Thoracic aorta (tissue), 2 donors: ENCODE measurements around the gene PRR11. TPM values are rescaled to one million over a fixed set of nuclear protein-coding genes. Genes with fewer than 3 reads are reported as not detected.
"Not testable (repeated sequence)": the region's sequence is repeated elsewhere in the genome, so short reads cannot be mapped to it uniquely, and the experiment has no call there.

Experiments
- ATAC-seq: fragments of 150-250 bp; one replicate; pipeline ENCODE4 v1.8.0; 2017; ENCODE audit warnings: low read depth; ENCODE audit not compliant: insufficient number of reproducible peaks, low FRiP score
- DNase-seq: peaks from one replicate; pipeline ENCODE4 v3.0.0-alpha.2; 2020; ENCODE audit warnings: low spot score
- H3K27ac ChIP-seq, 2 donors: fragments of 200-600 bp; sonication (generic); 1 replicate in 1 of 2; 2 replicates in 1 of 2; pipeline ENCODE4 v1.5.1; 2016; ENCODE audit warnings: mild to moderate bottlenecking in 2 of 2, moderate library complexity in 2 of 2
- H3K27me3 ChIP-seq: fragments of 200-600 bp; sonication (generic); replicated peaks from 2 replicates; pipeline ENCODE4 v1.6.0; 2016; ENCODE audit warnings: mild to moderate bottlenecking; ENCODE audit not compliant: insufficient read depth
- H3K36me3 ChIP-seq: fragments of 200-600 bp; sonication (generic); one replicate; pipeline ENCODE4 v1.5.1; 2016
- H3K4me1 ChIP-seq, 2 donors: fragments of 200-600 bp; sonication (generic); 1 replicate in 1 of 2; 2 replicates in 1 of 2; pipeline versions ENCODE4 v1.5.1 to v1.6.0; 2016; ENCODE audit warnings: low read depth in 2 of 2, mild to moderate bottlenecking in 1 of 2; ENCODE audit not compliant: control insufficient read depth in 1 of 2
- H3K4me3 ChIP-seq: fragments of 200-600 bp; sonication (generic); 2 replicates; pipeline ENCODE4 v1.5.1; 2016; ENCODE audit warnings: mild to moderate bottlenecking
- H3K9me3 ChIP-seq: fragments of 200-600 bp; sonication (generic); 2 replicates; pipeline ENCODE4 v1.5.1; 2016
- CTCF ChIP-seq: fragments of 200-600 bp; sonication (generic); IDR thresholded peaks from one replicate; pipeline ENCODE4 v1.5.1; 2019; ENCODE audit warnings: antibody characterized with exemption
- total RNA-seq, 2 donors: library from RNA; depleted of rRNA; stranded (reverse); fragments of >200 nt; gene quantifications; one replicate each; pipeline versions ENCODE4 v1.1.0 to v1.2.3, GENCODE V29; 2016

Gene PRR11
- total RNA-seq, 2 donors from 2014 or later: 0.71 TPM; not detected in 1

- H3K4me1 ChIP-seq: no peaks in the 10 kb centered on the region
- no peak for TF ChIP-seq CTCF
- DNase-seq (no peak), ATAC-seq (no peak)
- no peak overlapping the region for H3K4me3 ChIP-seq
- no peaks in the 10 kb centered on the region for H3K36me3 ChIP-seq
- no peak overlapping the region for H3K27ac ChIP-seq
- H3K9me3 ChIP-seq: no peaks in the 10 kb centered on the region
- H3K27me3 ChIP-seq: no peaks in the 10 kb centered on the region
Measured at GRCh38 chr17:59219370-59219769, 63.8 kb downstream of the PRR11 start.

DNA sequence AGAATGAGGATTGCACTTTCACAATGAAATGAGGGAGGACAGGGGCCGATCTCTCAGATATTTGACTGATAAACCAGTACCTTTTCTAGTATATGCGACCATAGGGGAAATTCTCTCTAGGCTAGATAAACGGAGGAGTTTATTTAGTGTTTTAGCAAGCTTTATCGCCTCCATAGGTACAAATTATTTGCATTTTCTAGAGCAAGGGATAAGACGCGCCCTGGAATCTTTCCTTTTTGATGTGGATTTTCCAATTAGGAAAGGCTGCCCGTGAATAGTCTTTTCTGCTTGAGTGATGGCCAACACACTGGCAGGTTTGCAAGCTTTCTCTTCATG, 64.4 kb downstream of the PRR11 start:
- DNase-seq (no peak), ATAC-seq (no peak)
- Histone ChIP-seq H3K27me3 (no peaks in the 10 kb centered on the region), H3K36me3 (no peaks in the 10 kb centered on the region), H3K9me3 (no peaks in the 10 kb centered on the region), H3K4me1 (no peaks in the 10 kb centered on the region), H3K27ac (no peak overlapping the region), H3K4me3 (peak overlapping the region; percentile 96)
- no peak for TF ChIP-seq CTCF

DNA sequence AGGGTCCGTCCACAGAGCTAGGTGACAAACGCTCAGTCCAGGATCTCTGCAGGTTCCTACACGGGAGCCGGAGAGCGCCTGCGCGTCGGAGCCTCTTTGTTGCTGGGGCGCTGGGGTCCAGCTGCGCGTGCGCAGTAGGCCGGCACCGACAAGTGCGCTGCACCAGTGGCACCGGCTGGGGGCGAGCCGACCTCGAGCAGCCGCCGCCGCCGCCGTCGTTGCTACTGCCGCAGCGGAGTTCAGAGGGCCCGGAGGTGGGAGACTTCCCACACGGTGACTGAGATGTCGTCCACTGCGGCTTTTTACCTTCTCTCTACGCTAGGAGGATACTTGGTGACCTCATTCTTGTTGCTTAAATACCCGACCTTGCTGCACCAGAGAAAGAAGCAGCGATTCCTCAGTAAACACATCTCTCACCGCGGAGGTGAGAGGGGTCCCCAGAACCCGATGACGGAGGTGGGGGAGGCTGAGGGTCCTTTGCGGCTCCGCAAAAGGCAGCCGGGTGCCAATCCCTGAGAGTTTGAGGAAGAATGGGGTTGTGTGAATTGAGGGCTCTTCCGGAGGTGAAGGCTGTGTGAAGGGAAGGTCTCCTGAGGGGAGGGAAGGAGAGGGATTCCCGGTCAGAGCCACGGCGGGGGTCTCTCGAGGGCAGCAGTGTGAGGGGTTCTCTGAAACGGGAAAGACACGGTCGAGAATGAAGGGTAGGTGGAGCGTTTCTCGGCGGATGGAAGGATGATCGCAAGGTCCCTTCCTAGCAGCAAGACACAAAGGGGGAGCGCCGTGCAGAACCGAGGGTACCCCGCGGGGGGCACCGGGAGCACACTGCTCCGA, 65.0 kb downstream of the PRR11 start, which contains the start of gene GDPD1:
Gene GDPD1 (plus strand): TSS at position 184 of the 831 bp plus-strand sequence. CDS start 99 bp downstream, at position 283.
- Histone ChIP-seq H3K27me3 (no peaks in the 10 kb centered on the region), H3K27ac (peak within 1 kb of the TSS; percentile 36 to 45), H3K4me3 (peak within 1 kb of the TSS; percentile 96), H3K36me3 (no peaks in the 10 kb centered on the region), H3K9me3 (no peaks in the 10 kb centered on the region), H3K4me1 (no peaks in the 10 kb centered on the region)
- DNase-seq (peak; percentile 72), ATAC-seq (peak; percentile 77)
- TF ChIP-seq CTCF: peak; percentile 75

DNA sequence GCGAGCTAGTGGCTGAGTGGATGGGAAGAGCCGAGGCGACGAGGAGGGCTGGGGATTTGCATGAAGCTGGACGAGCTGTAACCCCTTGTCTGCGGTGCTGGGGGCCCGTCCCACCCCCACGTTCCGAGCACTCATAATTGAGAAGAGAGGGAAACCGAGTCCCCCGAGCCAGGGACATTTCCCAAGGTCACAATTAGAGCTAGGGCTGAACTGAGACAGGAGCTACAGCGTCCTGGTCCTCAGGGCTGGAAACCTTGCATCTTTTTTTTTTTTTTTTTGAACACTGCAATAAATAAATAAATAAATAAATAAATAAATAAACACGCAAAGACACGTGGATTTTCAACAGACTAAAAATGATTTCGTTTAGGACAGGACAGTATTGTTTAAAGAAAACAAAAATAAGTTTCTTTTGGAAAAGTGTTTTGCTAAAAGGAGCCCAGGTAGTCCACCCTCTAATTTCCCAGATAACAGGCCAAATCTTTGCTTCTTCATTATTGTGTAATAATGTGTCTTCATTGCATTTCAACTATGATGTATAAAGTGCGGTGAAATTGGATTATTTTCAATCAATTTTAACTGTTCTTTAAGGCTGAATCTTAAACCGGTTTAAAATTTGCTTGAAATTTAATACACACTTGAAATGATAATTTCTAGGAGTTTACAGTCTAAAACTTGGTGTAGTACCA, 65.8 kb downstream of the PRR11 start:
- no peak for DNase-seq
- H3K9me3 ChIP-seq: no peaks in the 10 kb centered on the region
- H3K27me3 ChIP-seq: no peaks in the 10 kb centered on the region
- no peak for ATAC-seq
- H3K4me3 ChIP-seq: peak overlapping the region; percentile 96
- H3K4me1 ChIP-seq: no peaks in the 10 kb centered on the region
- no peaks in the 10 kb centered on the region for H3K36me3 ChIP-seq
- no peak overlapping the region for H3K27ac ChIP-seq
- TF ChIP-seq CTCF: no peak

DNA sequence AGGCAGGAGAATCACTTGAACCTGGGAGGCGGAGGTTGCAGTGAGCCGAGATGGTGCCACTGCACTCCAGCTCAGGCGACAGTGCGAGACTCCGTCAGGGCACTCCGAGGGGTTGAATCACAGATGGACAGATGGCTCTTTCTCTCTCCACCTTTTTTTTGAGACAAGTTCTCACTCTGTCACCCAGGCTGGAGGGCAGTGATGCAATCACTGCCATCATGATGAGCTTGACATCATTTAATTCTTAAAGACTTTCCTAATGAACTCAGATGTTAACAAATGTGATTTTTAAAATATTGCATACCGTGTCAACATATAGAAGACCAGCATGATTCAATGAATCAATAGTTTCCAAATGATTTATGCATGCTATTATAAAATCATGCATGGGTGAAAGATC, 68.3 kb downstream of the PRR11 start:
- Histone ChIP-seq H3K9me3 (no peaks in the 10 kb centered on the region), H3K27me3 (no peaks in the 10 kb centered on the region), H3K36me3 (no peaks in the 10 kb centered on the region), H3K4me3 (no peak overlapping the region), H3K4me1 (no peaks in the 10 kb centered on the region), H3K27ac (no peak overlapping the region)
- ATAC-seq (no peak), DNase-seq (no peak)
- no peak for TF ChIP-seq CTCF

DNA sequence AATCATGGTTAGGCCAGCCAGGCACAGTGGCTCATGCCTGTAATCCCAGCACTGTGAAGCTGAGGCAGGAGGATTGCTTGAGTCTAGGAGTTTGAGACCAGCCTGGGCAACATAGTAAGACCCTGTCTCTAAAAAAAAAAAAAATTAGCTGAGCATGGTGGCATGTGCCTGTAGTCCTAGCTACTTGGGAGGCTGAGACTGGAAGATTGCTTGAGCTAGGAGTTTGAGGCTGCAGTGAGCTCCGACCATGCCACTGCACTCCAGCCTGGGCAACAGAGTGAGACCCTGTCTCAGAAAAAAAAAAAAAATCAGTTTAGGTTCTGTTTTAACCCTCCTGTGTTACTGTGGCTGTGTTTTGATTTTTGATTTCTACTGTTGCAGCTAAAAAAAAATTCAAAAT, 73.0 kb downstream of the PRR11 start:
- not testable (repeated sequence) for H3K36me3 ChIP-seq, H3K9me3 ChIP-seq, H3K4me1 ChIP-seq, H3K27me3 ChIP-seq, DNase-seq, ATAC-seq, H3K4me3 ChIP-seq, H3K27ac ChIP-seq
